GM19455 (cell line): ENCODE results near the gene TMEM269.

Source experiments
- ATAC-seq: cut with Tn5 transposase; IDR thresholded peaks from one replicate; pipeline ENCODE4 v1.9.1; 2021; ENCODE audit not compliant: unreplicated experiment

The TMEM269 gene

GRCh38 chr1:42784946-42785693, at the start of gene TMEM269:
TSS of gene TMEM269 (plus strand) at chr1:42784991. CDS start at chr1:42789894, 4,903 bp downstream.
- no peak for ATAC-seq

GRCh38 chr1:42735056-42735455, 49.7 kb upstream of the TMEM269 start:
- ATAC-seq = no peak

GRCh38 chr1:42735477-42736105, 49.2 kb upstream of the TMEM269 start:
- ATAC-seq = no peak

- no peak for ATAC-seq
Observed at GRCh38 chr1:42736152-42736551, 48.6 kb upstream of the TMEM269 start.

GRCh38 chr1:42736571-42737200, 48.1 kb upstream of the TMEM269 start:
- ATAC-seq = no peak

- no peak for ATAC-seq
Observed at GRCh38 chr1:42737257-42737656, 47.5 kb upstream of the TMEM269 start.

GRCh38 chr1:42737986-42738677, 46.7 kb upstream of the TMEM269 start:
- ATAC-seq = no peak

- ATAC-seq = no peak
Observed at GRCh38 chr1:42738678-42739226, 46.0 kb upstream of the TMEM269 start.

- ATAC-seq = no peak
Observed at GRCh38 chr1:42739753-42740700, 44.8 kb upstream of the TMEM269 start, which contains the start of gene CLDN19. TSS of gene CLDN19 (minus strand) at chr1:42740236. CDS start at chr1:42740063, 173 bp downstream.

- no peak for ATAC-seq
Observed at GRCh38 chr1:42740851-42741580, 43.8 kb upstream of the TMEM269 start.

- no peak for ATAC-seq
Observed at GRCh38 chr1:42741706-42742105, 43.1 kb upstream of the TMEM269 start.

GRCh38 chr1:42742141-42742540, 42.6 kb upstream of the TMEM269 start:
- ATAC-seq = no peak

GRCh38 chr1:42742617-42743316, 42.0 kb upstream of the TMEM269 start:
- ATAC-seq = no peak

GRCh38 chr1:42743317-42744147, 41.3 kb upstream of the TMEM269 start:
- no peak for ATAC-seq

GRCh38 chr1:42744148-42744413, 40.7 kb upstream of the TMEM269 start:
- no peak for ATAC-seq

GRCh38 chr1:42745851-42746250, 38.9 kb upstream of the TMEM269 start:
- ATAC-seq = no peak

GRCh38 chr1:42746436-42747105, 38.2 kb upstream of the TMEM269 start:
- ATAC-seq = no peak

GRCh38 chr1:42747125-42747524, 37.7 kb upstream of the TMEM269 start:
- ATAC-seq = no peak
